BE2C (cell line): ENCODE measurements around the gene XRCC6.
A peak's percentile ranks its signal among the peaks of the same experiment; 100 is the strongest.
"Not testable (repeated sequence)": the region's sequence is repeated elsewhere in the genome, so short reads cannot be mapped to it uniquely, and the experiment has no call there.

Experiments
- DNase-seq: peaks from one replicate; pipeline ENCODE4 v3.0.0-alpha.2; 2020
- H3K27me3 ChIP-seq: fragments of 250-450 bp; sonication (Bioruptor Pico); 2 replicates; pipeline ENCODE4 v1.5.1; 2020; ENCODE audit warnings: mild to moderate bottlenecking
- H3K36me3 ChIP-seq: fragments of 250-450 bp; sonication (Bioruptor Pico); 2 replicates; pipeline ENCODE4 v1.5.1; 2020; ENCODE audit warnings: mild to moderate bottlenecking
- H3K4me1 ChIP-seq: fragments of 250-450 bp; sonication (Bioruptor Pico); 2 replicates; pipeline ENCODE4 v1.5.1; 2020
- H3K4me3 ChIP-seq: 2 replicates; pipeline ENCODE4 v1.5.1; 2011; ENCODE audit warnings: low read depth, low read length
- H3K9me3 ChIP-seq: fragments of 250-450 bp; sonication (Bioruptor Pico); 2 replicates; pipeline ENCODE4 v1.5.1; 2020
- TF ChIP-seq, protein P1 (sequence below): IDR thresholded peaks from 2 replicates; pipeline ENCODE4 v1.5.1; 2012; ENCODE audit warnings: mild to moderate bottlenecking, low read depth, low read length

Gene XRCC6

GRCh38 chr22:41621911-41622179 lies 750 bp downstream of the XRCC6 start:
- TF ChIP-seq, protein P1, sequence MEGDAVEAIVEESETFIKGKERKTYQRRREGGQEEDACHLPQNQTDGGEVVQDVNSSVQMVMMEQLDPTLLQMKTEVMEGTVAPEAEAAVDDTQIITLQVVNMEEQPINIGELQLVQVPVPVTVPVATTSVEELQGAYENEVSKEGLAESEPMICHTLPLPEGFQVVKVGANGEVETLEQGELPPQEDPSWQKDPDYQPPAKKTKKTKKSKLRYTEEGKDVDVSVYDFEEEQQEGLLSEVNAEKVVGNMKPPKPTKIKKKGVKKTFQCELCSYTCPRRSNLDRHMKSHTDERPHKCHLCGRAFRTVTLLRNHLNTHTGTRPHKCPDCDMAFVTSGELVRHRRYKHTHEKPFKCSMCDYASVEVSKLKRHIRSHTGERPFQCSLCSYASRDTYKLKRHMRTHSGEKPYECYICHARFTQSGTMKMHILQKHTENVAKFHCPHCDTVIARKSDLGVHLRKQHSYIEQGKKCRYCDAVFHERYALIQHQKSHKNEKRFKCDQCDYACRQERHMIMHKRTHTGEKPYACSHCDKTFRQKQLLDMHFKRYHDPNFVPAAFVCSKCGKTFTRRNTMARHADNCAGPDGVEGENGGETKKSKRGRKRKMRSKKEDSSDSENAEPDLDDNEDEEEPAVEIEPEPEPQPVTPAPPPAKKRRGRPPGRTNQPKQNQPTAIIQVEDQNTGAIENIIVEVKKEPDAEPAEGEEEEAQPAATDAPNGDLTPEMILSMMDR, result no peak
- Histone ChIP-seq H3K36me3 (peaks cover 36% of the 10 kb centered on the region), H3K27me3 (no peaks in the 10 kb centered on the region), H3K4me1 (no peaks in the 10 kb centered on the region), H3K4me3 (peak overlapping the region; percentile 96), H3K9me3 (no peaks in the 10 kb centered on the region)
- no peak for DNase-seq

DNA sequence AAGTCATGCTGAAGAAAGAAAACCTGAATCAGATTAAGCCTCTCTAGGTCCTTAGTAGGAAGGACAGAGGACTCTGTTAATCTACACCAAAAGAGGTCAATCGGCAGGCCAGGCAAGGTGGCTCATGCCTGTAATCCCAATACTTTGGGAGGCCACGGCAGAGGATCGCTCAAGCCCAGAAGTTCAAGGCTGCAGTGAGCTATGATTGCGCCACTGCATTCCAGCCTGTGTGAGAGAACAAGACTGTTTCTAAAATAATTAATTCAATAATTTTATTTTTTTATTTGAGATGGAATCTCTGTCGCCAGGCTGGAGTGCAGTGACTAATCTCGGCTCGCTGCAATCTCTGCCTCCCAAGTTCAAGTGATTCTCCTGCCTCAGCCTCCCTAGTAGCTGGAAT lies 4.5 kb downstream of the XRCC6 start:
- Histone ChIP-seq H3K36me3 (peaks cover 74% of the 10 kb centered on the region), H3K4me1 (no peaks in the 10 kb centered on the region), H3K4me3 (no peak overlapping the region), H3K9me3 (no peaks in the 10 kb centered on the region), H3K27me3 (no peaks in the 10 kb centered on the region)
- no peak for DNase-seq
- TF ChIP-seq, protein P1, result no peak

GRCh38 chr22:41631115-41631514 lies 10.0 kb downstream of the XRCC6 start:
- H3K27me3 ChIP-seq, H3K4me1 ChIP-seq, H3K9me3 ChIP-seq, DNase-seq, H3K4me3 ChIP-seq: not testable (repeated sequence)
- peaks cover 87% of the 10 kb centered on the region for H3K36me3 ChIP-seq

- DNase-seq, H3K4me1 ChIP-seq, H3K4me3 ChIP-seq, H3K9me3 ChIP-seq, H3K27me3 ChIP-seq: not testable (repeated sequence)
- H3K36me3 ChIP-seq, result peaks cover 87% of the 10 kb centered on the region
Measured at GRCh38 chr22:41631615-41632014, 10.5 kb downstream of the XRCC6 start.

- H3K9me3 ChIP-seq, H3K4me1 ChIP-seq, H3K4me3 ChIP-seq, H3K27me3 ChIP-seq, DNase-seq: not testable (repeated sequence)
- H3K36me3 ChIP-seq, result peaks cover 83% of the 10 kb centered on the region
Measured at GRCh38 chr22:41634610-41635009, 13.5 kb downstream of the XRCC6 start.

DNA sequence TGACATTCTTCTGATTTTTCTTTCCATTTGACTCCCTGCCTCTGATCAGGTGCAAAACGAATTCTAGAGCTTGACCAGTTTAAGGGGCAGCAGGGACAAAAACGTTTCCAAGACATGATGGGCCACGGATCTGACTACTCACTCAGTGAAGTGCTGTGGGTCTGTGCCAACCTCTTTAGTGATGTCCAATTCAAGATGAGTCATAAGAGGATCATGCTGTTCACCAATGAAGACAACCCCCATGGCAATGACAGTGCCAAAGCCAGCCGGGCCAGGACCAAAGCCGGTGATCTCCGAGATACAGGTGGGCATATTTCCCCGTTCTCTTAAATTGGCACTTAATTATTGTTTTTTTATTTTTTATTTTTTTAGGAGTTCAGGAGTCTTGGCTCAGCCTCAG lies 15.4 kb downstream of the XRCC6 start:
- H3K27me3 ChIP-seq, result no peaks in the 10 kb centered on the region
- H3K4me3 ChIP-seq, result no peak overlapping the region
- H3K36me3 ChIP-seq, result peaks cover 89% of the 10 kb centered on the region
- H3K4me1 ChIP-seq, result no peaks in the 10 kb centered on the region
- H3K9me3 ChIP-seq, result no peaks in the 10 kb centered on the region
- DNase-seq, result no peak
- TF ChIP-seq, protein P1, result no peak

- peaks cover 92% of the 10 kb centered on the region for H3K36me3 ChIP-seq
- not testable (repeated sequence) for H3K4me3 ChIP-seq, H3K27me3 ChIP-seq, H3K4me1 ChIP-seq, H3K9me3 ChIP-seq, DNase-seq
Measured at GRCh38 chr22:41637623-41638022, 16.5 kb downstream of the XRCC6 start.

DNA sequence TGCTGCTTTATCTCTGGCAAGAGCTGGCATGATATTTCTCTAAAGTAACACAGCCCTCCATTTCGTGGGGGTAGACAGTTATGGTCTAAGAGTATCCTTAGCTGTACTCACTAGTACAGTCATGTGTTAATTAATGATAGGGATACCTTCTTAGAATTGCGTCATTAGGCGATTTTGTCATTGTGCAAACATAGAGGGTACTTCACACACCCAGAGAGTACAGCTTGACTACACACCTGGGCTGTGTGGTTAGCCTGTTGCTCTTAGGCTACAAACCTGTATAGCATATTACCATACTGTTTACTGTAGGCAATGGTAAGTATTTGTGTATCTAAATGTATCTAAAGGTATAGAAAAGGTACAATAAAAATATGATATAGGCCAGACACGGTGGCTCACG lies 17.0 kb downstream of the XRCC6 start:
- no peaks in the 10 kb centered on the region for H3K4me1 ChIP-seq
- H3K27me3 ChIP-seq, result no peaks in the 10 kb centered on the region
- TF ChIP-seq, protein P1, result no peak
- H3K4me3 ChIP-seq, result no peak overlapping the region
- no peak for DNase-seq
- peaks cover 96% of the 10 kb centered on the region for H3K36me3 ChIP-seq
- no peaks in the 10 kb centered on the region for H3K9me3 ChIP-seq
